Memory B cell (primary cell): Measurements from ENCODE around the gene CFAP251.

Source experiments
- ATAC-seq: fragments of 150-1000 bp; cut with Tn5 transposase; 2 replicates; pipeline ENCODE4 v1.10.0; 2021; ENCODE audit warnings: low read depth, mild to moderate bottlenecking, moderate library complexity
- DNase-seq, 2 donors: peaks; one replicate each; pipeline ENCODE4 v3.0.0; 2022; ENCODE audit warnings: low spot score in 2 of 2
- H3K27ac Mint-ChIP-seq: one replicate; pipeline ENCODE4 v1.8.0; 2022; ENCODE audit warnings: mild to moderate bottlenecking, moderate library complexity, mixed read lengths
- H3K27me3 Mint-ChIP-seq: one replicate; pipeline ENCODE4 v1.8.0; 2022; ENCODE audit warnings: mixed read lengths
- H3K36me3 Mint-ChIP-seq: one replicate; pipeline ENCODE4 v1.8.0; 2022; ENCODE audit warnings: mild to moderate bottlenecking, mixed read lengths
- H3K4me1 Mint-ChIP-seq: one replicate; pipeline ENCODE4 v1.8.0; 2022; ENCODE audit warnings: mixed read lengths
- H3K4me3 Mint-ChIP-seq: one replicate; pipeline ENCODE4 v1.8.0; 2022; ENCODE audit warnings: mild to moderate bottlenecking, moderate library complexity, mixed read lengths
- H3K9me3 Mint-ChIP-seq: one replicate; pipeline ENCODE4 v1.8.0; 2022; ENCODE audit warnings: mixed read lengths

CFAP251 gene

GRCh38 chr12:122003651-122004611 is 85.5 kb downstream of the CFAP251 start:
- ATAC-seq (peak; percentile 86), DNase-seq (peak; percentile 48 to 56)
- peak overlapping the region; percentile 68 for H3K27ac Mint-ChIP-seq

GRCh38 chr12:122004633-122005071 is 86.3 kb downstream of the CFAP251 start:
- Mint-ChIP-seq H3K27ac (peak overlapping the region; percentile 68), H3K4me1 (peaks cover 37% of the 10 kb centered on the region)
- peak; percentile 25 for ATAC-seq

More at GRCh38 chr12:122003651-122004611, 85.5 kb downstream of the CFAP251 start:
- peak overlapping the region; percentile 53 for H3K4me3 Mint-ChIP-seq
- no peaks in the 10 kb centered on the region for H3K36me3 Mint-ChIP-seq
- peaks cover 3% of the 10 kb centered on the region for H3K27me3 Mint-ChIP-seq
- H3K9me3 Mint-ChIP-seq: peaks cover 4% of the 10 kb centered on the region
- peaks cover 32% of the 10 kb centered on the region for H3K4me1 Mint-ChIP-seq

GRCh38 chr12:122005252-122005776 is 86.9 kb downstream of the CFAP251 start:
- peaks cover 39% of the 10 kb centered on the region for H3K4me1 Mint-ChIP-seq
- no peak for ATAC-seq
- H3K27ac Mint-ChIP-seq: peak overlapping the region; percentile 68
- no peaks in the 10 kb centered on the region for H3K9me3 Mint-ChIP-seq
- no peak for DNase-seq
- H3K36me3 Mint-ChIP-seq: no peaks in the 10 kb centered on the region
- no peaks in the 10 kb centered on the region for H3K27me3 Mint-ChIP-seq
- peak overlapping the region; percentile 4 for H3K4me3 Mint-ChIP-seq

More at GRCh38 chr12:122004633-122005071, 86.3 kb downstream of the CFAP251 start:
- DNase-seq: no peak
- peaks cover 1% of the 10 kb centered on the region for H3K27me3 Mint-ChIP-seq
- peaks cover 2% of the 10 kb centered on the region for H3K9me3 Mint-ChIP-seq
- peak overlapping the region; percentile 53 for H3K4me3 Mint-ChIP-seq
- H3K36me3 Mint-ChIP-seq: no peaks in the 10 kb centered on the region

- peaks cover 39% of the 10 kb centered on the region for H3K4me1 Mint-ChIP-seq
- DNase-seq (no peak), ATAC-seq (no peak)
- H3K27me3 Mint-ChIP-seq: no peaks in the 10 kb centered on the region
- H3K9me3 Mint-ChIP-seq: no peaks in the 10 kb centered on the region
- H3K4me3 Mint-ChIP-seq: peak overlapping the region; percentile 62
- no peak overlapping the region for H3K27ac Mint-ChIP-seq
- H3K36me3 Mint-ChIP-seq: no peaks in the 10 kb centered on the region
Observed at GRCh38 chr12:122006186-122006926, 88.0 kb downstream of the CFAP251 start.

GRCh38 chr12:122009741-122010140 is 91.3 kb downstream of the CFAP251 start:
- Mint-ChIP-seq H3K27ac (no peak overlapping the region), H3K36me3 (no peaks in the 10 kb centered on the region), H3K9me3 (no peaks in the 10 kb centered on the region), H3K27me3 (no peaks in the 10 kb centered on the region), H3K4me1 (peaks cover 25% of the 10 kb centered on the region), H3K4me3 (peak overlapping the region; percentile 47)
- ATAC-seq (peak; percentile 27), DNase-seq (no peak)

GRCh38 chr12:122012184-122012583 is 93.8 kb downstream of the CFAP251 start:
- Mint-ChIP-seq H3K27me3 (no peaks in the 10 kb centered on the region), H3K9me3 (no peaks in the 10 kb centered on the region), H3K4me3 (no peak overlapping the region), H3K36me3 (no peaks in the 10 kb centered on the region), H3K27ac (no peak overlapping the region), H3K4me1 (peaks cover 10% of the 10 kb centered on the region)
- ATAC-seq (no peak), DNase-seq (no peak)

GRCh38 chr12:122013136-122013535 is 94.7 kb downstream of the CFAP251 start:
- DNase-seq: no peak
- Mint-ChIP-seq H3K36me3 (no peaks in the 10 kb centered on the region), H3K4me1 (peaks cover 10% of the 10 kb centered on the region), H3K27me3 (no peaks in the 10 kb centered on the region), H3K9me3 (no peaks in the 10 kb centered on the region), H3K4me3 (no peak overlapping the region), H3K27ac (no peak overlapping the region)
- no peak for ATAC-seq

- Mint-ChIP-seq H3K9me3 (peaks cover 4% of the 10 kb centered on the region), H3K36me3 (peaks cover 2% of the 10 kb centered on the region), H3K4me1 (peaks cover 7% of the 10 kb centered on the region), H3K4me3 (no peak overlapping the region), H3K27ac (no peak overlapping the region), H3K27me3 (peaks cover 2% of the 10 kb centered on the region)
- ATAC-seq: no peak
- no peak for DNase-seq
Observed at GRCh38 chr12:122013791-122014590, 95.6 kb downstream of the CFAP251 start.

GRCh38 chr12:122014781-122015180 is 96.4 kb downstream of the CFAP251 start:
- Mint-ChIP-seq H3K27me3 (peaks cover 6% of the 10 kb centered on the region), H3K27ac (no peak overlapping the region), H3K9me3 (peaks cover 8% of the 10 kb centered on the region), H3K4me1 (peaks cover 3% of the 10 kb centered on the region), H3K36me3 (peaks cover 6% of the 10 kb centered on the region), H3K4me3 (no peak overlapping the region)
- no peak for ATAC-seq
- no peak for DNase-seq

GRCh38 chr12:122018457-122018856 is 100.1 kb downstream of the CFAP251 start:
- peaks cover 11% of the 10 kb centered on the region for H3K4me1 Mint-ChIP-seq
- H3K4me3 Mint-ChIP-seq: no peak overlapping the region
- DNase-seq (no peak), ATAC-seq (no peak)
- H3K27ac Mint-ChIP-seq: no peak overlapping the region
- H3K36me3 Mint-ChIP-seq: peaks cover 6% of the 10 kb centered on the region
- H3K27me3 Mint-ChIP-seq: peaks cover 9% of the 10 kb centered on the region
- H3K9me3 Mint-ChIP-seq: peaks cover 8% of the 10 kb centered on the region

- Mint-ChIP-seq H3K4me1 (peaks cover 11% of the 10 kb centered on the region), H3K27me3 (peaks cover 9% of the 10 kb centered on the region), H3K27ac (no peak overlapping the region), H3K9me3 (peaks cover 8% of the 10 kb centered on the region), H3K4me3 (no peak overlapping the region), H3K36me3 (peaks cover 6% of the 10 kb centered on the region)
- ATAC-seq: no peak
- no peak for DNase-seq
Observed at GRCh38 chr12:122018937-122019336, 100.5 kb downstream of the CFAP251 start.

- DNase-seq (no peak), ATAC-seq (no peak)
- H3K27ac Mint-ChIP-seq: peak overlapping the region; percentile 97
- peaks cover 9% of the 10 kb centered on the region for H3K27me3 Mint-ChIP-seq
- H3K9me3 Mint-ChIP-seq: peaks cover 8% of the 10 kb centered on the region
- H3K36me3 Mint-ChIP-seq: peaks cover 6% of the 10 kb centered on the region
- H3K4me1 Mint-ChIP-seq: peaks cover 13% of the 10 kb centered on the region
- H3K4me3 Mint-ChIP-seq: peak overlapping the region; percentile 83
Observed at GRCh38 chr12:122020795-122021192, 102.4 kb downstream of the CFAP251 start.

GRCh38 chr12:122021193-122021821 is 102.9 kb downstream of the CFAP251 start:
- H3K27me3 Mint-ChIP-seq: peaks cover 9% of the 10 kb centered on the region
- H3K4me3 Mint-ChIP-seq: peak overlapping the region; percentile 92
- H3K4me1 Mint-ChIP-seq: peaks cover 13% of the 10 kb centered on the region
- peaks cover 8% of the 10 kb centered on the region for H3K9me3 Mint-ChIP-seq
- H3K36me3 Mint-ChIP-seq: peaks cover 6% of the 10 kb centered on the region
- peak overlapping the region; percentile 97 for H3K27ac Mint-ChIP-seq
- ATAC-seq (no peak), DNase-seq (no peak)
